A673 (cell line): ENCODE data around the gene TNP2.

ENCODE experiments used
- CTCF ChIP-seq: fragments of 300-800, 200-600 bp; sonication (generic); conservative IDR thresholded peaks from 2 replicates; pipeline ENCODE4 v1.5.1; 2017; ENCODE audit warnings: low read depth, mild to moderate bottlenecking, antibody characterized with exemption, low read length, moderate library complexity, mixed read lengths
- EZH2 ChIP-seq: fragments of 200-600 bp; sonication (generic); IDR thresholded peaks from 2 replicates; pipeline ENCODE4 v1.6.1; 2017; ENCODE audit warnings: borderline replicate concordance, low read depth, mild to moderate bottlenecking, mixed read lengths, antibody characterized with exemption, low read length; ENCODE audit not compliant: poor library complexity, severe bottlenecking

- no peak for TF ChIP-seq EZH2
- no peak for TF ChIP-seq CTCF
These were observed 43.2 kb downstream of the TNP2 start for GRCh38 chr16:11225677-11226549.
